SHP77 treated with DMSO at 0.1 percent for 48 hours (cell line): ENCODE results near the gene ORAI3.

Source experiments
- DNase-seq: peaks from one replicate; lab custom pipeline; 2025; lab: John Stamatoyannopoulos, UW

The ORAI3 gene

GRCh38 chr16:30971298-30971697, 22.4 kb downstream of the ORAI3 start:
- no peak for DNase-seq

DNA sequence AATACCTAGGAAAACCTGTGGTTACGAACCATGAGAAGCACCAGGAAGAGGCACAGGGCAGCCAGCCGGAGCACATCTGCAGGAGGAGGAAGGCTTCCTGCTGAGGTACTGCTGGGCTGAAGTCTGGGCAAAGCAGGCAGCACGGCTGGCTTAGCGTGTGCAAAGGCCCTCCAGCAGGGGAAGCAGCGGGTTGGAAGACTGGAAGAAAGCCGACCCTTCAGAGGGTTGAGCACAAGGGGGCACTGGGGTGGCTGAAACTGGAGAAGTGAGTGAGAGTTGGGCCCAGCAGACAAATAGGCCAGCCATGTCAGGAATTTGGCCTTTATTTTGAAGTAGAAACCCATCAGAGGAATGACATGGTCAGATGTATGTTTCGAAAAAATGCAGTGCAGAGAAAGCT, 24.0 kb downstream of the ORAI3 start:
- no peak for DNase-seq

- DNase-seq, result no peak
Observed at GRCh38 chr16:30974348-30974747, 25.5 kb downstream of the ORAI3 start.

DNA sequence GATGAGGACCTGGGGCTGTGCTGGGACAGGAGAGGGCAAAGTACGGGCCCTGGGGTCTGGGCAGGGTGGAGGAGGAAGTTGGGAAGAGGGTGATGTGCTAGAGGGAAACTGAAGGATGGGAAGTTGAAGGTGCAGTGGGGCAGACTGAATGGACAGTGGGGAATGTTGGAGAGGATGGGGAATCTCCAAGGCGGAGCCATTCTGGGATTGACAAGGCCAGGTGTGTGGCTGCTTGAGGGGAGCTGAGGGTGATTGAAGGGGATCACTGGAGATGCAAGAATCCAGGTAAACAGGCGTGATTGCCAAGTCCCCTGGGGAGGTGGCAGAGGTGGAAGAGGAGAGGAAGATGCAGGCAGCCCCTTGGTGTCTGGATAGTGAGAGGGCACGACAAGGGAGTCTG, 27.6 kb downstream of the ORAI3 start:
- no peak for DNase-seq

- DNase-seq, result no peak
Observed at GRCh38 chr16:30977502-30977901, 28.6 kb downstream of the ORAI3 start.

DNA sequence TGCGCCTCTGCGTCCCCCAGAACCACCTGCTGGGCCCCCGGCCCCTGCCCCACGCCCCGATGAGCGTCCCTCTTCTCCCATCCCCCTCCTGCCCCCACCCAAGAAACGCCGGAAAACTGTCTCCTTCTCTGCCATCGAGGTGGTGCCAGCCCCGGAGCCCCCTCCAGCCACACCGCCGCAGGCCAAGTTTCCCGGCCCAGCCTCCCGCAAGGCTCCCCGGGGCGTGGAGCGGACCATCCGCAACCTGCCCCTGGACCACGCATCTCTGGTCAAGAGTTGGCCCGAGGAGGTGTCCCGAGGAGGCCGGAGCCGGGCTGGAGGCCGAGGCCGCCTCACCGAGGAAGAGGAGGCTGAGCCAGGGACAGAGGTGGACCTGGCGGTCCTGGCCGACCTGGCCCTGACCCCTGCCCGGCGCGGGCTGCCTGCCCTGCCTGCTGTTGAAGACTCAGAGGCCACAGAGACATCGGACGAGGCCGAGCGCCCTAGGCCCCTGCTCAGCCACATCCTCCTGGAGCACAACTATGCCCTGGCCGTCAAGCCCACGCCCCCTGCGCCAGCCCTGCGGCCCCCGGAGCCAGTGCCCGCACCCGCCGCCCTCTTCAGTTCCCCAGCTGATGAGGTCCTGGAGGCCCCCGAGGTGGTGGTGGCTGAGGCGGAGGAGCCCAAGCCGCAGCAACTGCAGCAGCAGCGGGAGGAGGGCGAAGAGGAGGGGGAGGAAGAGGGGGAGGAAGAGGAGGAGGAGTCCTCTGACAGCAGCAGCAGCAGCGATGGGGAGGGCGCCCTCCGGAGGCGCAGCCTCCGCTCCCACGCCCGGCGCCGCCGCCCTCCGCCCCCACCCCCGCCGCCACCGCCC, 30.5 kb downstream of the ORAI3 start:
- DNase-seq, result no peak

DNA sequence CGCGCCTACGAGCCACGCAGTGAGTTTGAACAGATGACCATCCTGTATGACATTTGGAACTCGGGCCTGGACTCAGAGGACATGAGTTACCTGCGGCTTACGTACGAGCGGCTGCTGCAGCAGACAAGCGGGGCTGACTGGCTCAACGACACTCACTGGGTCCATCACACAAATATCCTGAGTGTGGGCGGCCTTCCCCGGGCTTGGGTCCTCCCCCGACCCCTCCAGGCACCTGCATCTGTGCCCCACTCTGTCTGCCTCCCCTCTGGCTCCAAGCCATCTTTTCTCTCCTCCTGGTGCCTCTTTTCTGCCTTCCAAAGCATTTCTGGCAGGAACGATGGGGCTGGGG, 31.1 kb downstream of the ORAI3 start:
- no peak for DNase-seq

GRCh38 chr16:30980434-30980833, 31.6 kb downstream of the ORAI3 start:
- no peak for DNase-seq

- DNase-seq, result no peak
Observed at GRCh38 chr16:30980959-30981358, 32.1 kb downstream of the ORAI3 start.

DNA sequence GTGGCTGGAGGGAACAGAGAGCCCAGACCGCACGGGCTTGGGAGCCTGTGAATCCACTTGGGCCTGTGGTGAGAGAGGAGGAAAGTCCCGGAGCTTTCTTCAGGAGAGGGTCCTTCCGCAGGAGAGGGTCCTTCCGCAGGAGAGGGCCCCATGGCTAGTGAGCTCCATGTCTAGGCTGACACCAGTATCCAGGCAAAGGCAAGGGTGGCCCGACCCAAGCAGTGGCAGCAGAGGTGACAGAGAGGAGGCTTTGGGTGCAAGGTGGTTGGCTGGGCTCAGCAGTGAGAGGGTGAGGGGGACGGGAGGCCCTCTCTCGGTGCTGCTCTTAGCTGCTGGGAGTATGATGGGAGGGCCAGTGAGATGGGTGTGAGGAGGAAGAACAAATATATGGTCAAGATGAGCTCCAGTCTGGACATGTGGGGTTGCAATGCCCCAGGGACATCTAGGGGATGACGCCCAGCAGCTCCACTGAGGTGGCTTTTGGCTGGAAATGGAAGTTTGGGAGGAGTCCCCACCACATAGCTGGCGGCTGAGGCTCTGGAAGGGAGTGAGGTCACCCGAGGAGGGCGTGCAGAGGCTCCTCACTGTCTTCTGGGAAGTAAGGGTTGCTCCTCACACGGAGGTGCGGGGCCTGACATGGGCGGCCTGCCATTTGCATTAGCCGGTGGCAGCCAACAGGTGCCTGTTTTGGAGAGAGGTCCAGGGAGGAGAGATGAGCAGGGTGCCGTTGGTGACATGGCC, 33.9 kb downstream of the ORAI3 start:
- DNase-seq, result no peak

- DNase-seq, result no peak
Observed at GRCh38 chr16:30983289-30983889, 34.5 kb downstream of the ORAI3 start.

DNA sequence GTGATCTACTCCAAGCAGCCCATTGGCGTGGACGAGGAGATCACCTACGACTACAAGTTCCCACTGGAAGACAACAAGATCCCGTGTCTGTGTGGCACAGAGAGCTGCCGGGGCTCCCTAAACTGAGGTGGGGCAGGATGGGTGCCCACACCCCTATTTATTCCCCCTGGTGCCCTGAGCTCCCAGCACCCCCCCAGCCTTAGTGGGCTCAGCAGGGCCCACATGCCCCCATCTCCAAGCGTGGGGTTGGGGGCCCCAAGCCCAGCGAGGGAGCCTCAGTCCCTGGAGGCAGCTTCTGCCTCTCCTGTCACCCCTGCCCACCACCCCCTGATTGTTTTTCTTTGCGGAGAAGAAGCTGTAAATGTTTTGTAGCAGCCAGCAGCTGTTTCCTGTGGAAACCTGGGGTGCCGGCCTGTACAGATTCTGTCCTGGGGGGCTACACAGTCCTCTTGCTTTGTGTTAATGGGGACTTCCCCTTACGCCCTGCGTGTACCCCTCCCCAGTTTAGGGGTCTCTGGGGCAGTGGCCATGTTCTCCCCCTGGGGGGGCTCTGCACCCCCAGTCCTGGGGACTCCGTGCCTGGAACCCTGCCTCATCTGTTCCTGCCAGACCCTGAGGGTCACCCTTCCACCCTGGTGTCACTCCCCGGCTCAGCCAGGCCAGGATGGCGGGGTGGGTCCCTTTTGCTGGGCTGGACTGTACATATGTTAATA, 35.2 kb downstream of the ORAI3 start:
- DNase-seq, result no peak

DNA sequence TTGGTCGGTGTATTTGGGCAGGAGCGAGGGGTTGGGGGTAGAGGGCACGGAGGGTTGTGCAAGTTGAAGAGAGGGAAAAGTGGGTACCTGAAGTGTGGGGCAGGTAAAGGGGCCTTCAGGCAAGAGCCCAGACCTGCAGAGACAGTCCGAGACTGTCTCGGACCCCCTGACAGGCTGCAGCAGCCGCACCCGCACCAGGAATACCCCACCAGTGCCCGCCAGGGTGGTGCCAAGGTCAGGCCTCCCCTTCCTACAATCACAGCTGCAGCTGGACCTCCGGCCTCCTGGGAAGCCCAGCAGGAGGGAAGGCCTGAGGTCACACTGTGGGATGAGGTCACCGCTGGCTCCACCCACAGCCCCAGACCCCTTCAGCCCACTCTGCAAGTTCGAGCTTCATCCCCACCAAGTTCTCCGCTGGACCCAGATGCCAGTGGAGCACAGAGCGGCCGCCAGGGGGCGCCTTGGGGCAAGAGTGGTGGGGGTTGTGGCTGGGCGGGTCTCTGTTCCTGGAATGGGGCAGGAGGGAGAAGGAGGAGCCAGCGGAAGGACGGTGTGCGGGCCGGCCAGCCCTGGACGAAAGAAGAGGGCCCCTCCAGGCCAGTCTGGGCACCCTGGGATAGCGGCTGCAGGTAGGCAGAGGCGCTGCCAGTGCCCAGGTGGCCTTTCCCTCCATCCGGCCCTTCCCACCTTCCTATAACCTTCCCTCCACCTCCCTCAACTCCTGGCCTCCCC, 36.0 kb downstream of the ORAI3 start, which contains the start of gene HSD3B7:
Gene HSD3B7 (plus strand): TSS at position 539 of the 732 bp plus-strand sequence. CDS start 452 bp downstream, outside the sequence.
- DNase-seq, result peak; percentile 26

DNA sequence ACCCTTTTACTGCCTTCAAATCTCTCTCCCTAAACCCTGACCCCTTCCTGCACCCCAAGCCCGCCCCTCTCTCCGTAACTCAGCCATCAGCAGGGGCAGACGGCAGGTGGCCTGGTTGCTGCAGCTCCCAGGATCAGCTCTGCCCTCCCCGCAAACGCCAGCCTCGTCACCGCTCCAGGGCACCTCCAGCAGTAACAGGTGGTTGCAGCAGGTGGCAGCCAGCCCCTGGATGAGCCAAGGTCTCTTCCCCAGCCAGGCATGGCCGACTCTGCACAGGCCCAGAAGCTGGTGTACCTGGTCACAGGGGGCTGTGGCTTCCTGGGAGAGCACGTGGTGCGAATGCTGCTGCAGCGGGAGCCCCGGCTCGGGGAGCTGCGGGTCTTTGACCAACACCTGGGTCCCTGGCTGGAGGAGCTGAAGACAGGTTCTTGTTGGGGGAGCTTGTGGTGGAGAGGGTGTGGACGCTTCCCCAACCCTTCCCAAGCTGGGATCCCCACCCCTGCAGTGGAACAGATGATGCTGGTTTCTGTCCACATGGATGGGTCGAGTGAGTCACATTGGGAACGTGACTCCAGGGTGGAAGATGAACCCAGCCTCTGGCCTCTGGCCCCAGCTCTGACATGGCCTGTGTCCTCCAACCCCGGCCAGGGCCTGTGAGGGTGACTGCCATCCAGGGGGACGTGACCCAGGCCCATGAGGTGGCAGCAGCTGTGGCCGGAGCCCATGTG, 36.7 kb downstream of the ORAI3 start:
- peak; percentile 59 for DNase-seq

DNA sequence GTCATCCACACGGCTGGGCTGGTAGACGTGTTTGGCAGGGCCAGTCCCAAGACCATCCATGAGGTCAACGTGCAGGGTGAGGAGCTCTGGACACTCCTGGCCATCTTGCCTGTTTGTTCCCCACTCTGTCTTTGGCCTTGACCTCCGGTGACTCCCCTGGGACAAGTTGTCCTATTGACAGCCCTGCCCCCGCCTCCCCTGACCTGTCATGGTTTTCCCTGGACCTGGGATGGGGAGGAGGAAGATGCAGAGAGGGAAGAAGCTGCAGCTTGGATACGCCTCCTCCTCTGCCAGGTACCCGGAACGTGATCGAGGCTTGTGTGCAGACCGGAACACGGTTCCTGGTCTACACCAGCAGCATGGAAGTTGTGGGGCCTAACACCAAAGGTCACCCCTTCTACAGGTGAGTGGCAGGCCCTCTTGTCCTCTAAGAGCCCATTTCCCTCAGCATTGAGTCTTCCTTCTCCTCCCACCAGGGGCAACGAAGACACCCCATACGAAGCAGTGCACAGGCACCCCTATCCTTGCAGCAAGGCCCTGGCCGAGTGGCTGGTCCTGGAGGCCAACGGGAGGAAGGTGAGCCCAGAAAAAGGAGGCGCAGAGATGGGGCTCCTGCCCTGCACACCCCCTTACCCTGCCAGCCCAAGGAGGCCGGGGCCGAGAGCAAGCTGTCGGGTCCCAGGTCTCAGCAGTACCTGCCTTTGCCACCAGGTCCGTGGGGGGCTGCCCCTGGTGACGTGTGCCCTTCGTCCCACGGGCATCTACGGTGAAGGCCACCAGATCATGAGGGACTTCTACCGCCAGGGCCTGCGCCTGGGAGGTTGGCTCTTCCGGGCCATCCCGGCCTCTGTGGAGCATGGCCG, 37.5 kb downstream of the ORAI3 start:
- DNase-seq, result no peak

GRCh38 chr16:30987581-30988190, 38.8 kb downstream of the ORAI3 start:
- no peak for DNase-seq

DNA sequence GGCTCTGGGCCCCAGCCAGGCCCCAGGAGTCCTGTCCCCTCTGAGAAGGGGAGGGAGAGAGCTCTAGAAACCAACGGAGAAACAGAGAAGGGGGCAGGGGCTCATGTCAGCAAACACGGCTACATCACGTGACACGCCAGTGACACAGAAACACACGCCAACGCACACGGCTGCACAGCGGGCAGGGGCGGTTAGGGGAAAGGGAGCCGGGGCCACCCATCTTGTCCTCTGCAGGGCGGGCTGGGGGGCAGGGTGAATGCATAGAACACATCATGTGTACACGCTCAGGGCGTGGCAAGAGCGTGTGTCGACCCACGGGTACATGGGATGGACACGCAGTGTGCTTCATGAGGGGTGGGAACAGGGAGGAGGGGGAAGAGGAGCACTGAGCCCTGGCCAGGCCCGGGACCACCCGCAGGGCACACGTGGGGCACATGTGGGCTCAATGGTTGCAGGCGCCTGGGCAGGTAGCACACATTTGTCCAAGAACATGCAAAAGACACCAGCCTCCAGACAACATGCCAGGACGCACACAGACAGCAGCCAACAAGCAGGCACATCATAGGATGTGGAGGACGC, 40.7 kb downstream of the ORAI3 start:
- DNase-seq, result no peak

- no peak for DNase-seq
Observed at GRCh38 chr16:30990105-30990504, 41.2 kb downstream of the ORAI3 start.

- DNase-seq, result no peak
Observed at GRCh38 chr16:30991052-30991451, 42.2 kb downstream of the ORAI3 start.
